Inferior parietal cortex (tissue), 1 donor: ENCODE measurements around the gene SWAP70.

Experiments
- DNase-seq: peaks from one replicate; pipeline ENCODE4 v3.0.0-alpha.2; 2016; ENCODE audit errors: extremely low spot score

The SWAP70 gene

DNA sequence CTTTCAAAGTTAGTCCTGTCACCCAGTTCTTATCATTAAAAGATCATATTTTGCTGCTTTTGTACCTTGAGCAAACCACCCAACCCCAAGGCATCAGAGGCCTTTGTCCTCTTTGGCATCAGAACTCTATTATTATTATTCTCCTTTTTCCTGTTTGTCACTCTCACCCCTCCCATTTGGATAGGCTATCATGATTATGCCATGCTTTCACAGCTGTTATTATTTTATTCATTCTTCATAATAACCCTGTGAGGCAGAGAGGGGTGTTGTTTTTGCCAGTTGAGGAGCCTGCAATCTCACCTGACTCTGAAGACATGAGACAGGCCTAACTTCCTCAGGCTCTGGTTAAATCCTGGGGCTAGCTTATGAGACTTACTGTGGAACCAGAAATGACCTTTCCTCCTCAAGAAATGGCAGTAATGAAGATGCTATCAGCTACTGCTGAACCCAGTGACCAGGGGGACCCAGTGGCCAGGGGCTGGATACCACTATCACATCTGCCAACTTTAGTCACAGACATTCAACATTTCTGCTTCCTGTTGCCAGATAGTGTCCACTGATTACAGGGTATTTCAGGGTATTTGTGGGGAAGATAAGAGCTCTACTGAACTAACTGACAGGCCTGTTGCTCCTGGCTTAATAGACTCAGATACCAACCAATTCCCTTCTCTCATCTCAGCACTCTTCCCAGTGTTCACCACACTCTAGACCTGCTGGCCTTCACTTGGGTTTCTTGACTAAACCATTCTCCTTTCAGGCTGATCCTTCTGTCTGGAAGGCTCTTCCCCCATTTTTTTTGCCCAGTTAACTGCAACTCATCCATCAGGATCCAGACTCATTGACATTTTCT, 11.8 kb upstream of the SWAP70 start:
- DNase-seq: no peak

DNA sequence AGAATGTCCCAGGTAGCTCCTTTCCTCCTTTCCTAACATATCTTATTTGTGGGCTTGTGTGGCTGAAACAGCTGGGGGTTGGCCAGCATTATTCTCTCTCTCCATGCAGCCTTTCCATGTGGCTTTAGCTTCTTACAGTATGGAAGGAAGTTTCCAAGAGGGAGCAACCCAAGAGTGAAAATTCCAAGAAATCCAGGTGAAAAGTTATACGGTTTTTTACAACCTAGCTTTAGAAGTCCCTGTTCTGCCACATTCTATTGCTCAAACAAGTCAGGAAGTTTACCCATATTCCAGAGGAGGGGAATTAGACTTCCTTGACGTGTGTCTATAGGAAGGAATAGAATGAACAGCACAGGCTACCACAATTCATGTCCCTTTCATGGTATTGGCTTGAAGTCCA, 10.0 kb upstream of the SWAP70 start:
- DNase-seq: no peak

DNA sequence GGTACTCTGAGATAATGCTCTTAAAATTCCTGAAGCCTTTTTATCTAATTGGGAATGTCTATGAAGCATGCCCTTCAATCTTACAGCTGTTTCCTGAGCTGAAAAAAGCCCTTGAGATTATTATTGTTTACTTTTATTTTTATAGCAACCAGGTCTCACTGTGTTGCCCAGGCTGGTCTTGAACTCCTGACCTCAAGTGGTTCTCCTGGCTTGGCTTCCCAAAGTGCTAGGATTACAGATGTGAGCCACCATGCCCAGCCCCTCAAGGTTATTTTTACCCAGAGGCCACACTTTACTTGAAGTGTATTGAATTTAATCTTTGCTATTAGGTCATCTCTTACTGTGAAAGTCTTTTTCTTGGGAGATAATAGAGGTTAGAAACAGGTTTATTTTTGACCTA, 7.0 kb upstream of the SWAP70 start:
- no peak for DNase-seq

DNA sequence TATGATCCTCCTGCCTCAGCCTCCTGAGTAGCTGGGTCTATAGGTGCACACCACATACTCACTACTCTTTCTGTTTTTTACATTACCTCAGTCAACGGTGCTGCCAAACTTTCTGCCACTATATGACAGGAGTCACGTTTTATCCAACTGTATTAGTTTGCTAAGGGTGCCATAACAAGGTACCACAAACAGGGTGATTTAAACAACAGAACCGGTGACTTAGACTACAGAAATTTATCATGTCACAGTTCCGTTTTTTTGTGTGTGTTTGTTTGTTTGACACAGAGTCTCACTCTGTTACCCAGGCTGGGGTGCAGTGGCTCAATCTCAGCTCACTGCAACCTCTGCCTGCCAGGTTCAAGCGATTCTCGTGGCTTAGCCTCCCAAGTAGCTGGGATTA, 6.3 kb upstream of the SWAP70 start:
- DNase-seq: no peak

DNA sequence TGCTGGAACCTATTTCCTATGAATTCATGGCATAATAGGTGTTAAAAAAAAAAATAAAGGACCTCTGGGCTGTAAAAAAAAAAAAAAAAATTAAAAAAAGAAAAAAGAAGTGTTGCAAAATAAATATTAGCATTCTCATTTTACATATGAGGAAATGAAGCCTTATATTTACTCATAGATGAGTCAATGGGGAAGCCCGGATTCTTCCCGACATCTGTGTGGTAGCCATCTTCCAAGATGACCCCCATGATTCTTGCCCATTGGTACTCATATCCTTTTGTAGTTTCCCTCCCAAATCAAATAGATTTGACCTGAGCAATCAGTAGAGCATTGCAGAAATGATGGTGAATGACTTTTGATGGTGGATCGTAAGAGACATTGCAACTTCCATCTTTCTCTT, 3.0 kb upstream of the SWAP70 start:
- no peak for DNase-seq

DNA sequence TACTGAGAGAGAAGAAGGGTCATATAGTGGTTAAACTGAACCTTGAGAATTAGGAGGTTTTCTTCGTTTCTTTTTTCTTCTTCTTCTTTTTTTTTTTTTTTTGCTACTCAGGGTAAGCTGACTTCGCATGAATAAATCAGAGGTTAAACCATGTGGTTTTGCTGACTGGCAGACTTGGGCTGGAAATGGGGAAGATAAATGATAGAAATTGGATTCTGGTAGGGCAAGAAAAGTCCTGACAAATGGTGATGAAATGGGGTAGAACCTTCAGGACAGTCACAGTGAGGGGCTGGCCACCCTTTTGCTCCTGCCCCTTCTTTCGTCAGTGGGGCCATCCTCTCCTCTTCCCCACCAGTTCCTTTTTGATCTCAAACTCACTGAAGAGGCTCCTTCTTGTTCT, 1.6 kb upstream of the SWAP70 start:
- no peak for DNase-seq

DNA sequence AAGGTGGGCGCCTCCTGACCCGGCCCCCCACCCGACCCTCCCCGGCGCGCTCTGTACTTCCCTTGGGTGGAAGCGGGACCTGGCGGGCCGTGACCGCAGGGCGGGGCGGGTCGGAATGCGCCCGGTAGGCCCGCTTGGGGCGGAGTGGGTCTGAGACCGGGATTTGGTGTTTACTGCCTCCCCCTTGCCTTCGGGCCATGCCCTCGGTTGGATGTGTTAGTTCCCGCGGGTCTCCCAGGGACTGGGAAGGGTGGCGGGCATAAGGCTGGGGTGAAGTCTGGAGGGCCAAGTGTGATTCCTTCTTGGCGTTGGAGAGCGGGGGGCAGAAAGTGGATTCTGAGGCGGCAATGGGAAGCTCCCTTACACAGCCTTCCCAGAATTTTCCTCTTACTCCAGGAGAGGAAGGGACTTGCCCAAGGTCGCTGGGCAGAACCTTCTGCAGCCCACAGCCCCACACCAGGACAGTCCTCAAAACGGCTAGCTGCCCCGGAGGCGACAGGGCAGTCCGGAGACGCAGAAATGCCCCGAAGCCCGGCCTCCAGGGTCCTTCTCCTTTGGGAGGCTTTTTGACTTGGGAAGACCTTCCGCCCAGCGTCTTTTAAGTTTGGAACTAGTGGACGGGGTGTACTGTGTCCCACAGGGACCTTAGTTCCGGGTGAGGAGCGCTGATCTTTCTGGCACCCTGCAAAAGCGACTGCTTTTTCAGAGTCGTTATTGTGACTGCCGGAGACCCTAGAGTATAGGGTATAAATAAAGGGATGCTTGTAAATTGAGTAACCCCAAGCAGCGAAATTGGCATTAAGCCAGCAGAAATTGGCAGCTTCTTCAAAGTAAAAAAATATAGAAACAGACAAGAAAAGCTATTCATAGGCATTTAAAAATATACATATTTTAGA, 647 bp downstream of the SWAP70 start:
- DNase-seq: no peak

DNA sequence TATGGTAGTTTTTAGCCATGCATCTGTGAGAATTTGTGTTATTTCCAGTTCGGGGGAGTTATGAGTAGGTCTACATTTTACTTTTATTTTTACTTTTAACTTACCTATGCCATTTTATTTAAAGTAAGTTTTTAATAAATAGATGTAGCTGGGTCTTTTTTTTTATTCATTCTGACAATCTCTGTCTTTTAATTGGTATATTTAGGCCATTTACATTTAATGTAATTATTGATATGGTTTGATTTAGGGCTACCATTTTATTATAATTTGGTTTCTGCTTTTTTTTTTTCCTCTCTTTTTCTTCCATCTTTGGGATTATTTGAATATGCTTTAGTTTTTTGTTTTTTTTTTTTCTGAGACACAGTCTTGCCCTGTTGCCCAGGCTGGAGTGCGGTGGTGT, 1.9 kb downstream of the SWAP70 start:
- DNase-seq: no peak

DNA sequence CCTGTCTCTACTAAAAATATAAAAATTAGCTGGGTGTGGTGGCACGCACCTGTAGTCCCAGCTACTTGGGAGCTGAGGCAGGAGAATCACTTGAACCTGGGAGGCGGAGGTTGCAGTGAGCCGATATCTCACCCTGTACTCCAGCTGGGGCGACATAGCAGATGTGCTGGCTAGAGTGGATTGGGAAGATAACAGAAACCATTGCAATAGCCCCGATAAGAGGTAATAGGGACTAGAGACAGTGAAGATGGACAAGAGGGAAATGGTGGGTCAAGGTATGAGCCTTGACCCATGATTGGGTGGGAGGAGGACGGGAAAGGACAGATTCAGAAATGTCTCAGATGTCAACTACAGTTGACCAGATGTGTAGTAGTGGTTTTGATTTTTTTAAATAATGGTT, 6.1 kb downstream of the SWAP70 start:
- no peak for DNase-seq

DNA sequence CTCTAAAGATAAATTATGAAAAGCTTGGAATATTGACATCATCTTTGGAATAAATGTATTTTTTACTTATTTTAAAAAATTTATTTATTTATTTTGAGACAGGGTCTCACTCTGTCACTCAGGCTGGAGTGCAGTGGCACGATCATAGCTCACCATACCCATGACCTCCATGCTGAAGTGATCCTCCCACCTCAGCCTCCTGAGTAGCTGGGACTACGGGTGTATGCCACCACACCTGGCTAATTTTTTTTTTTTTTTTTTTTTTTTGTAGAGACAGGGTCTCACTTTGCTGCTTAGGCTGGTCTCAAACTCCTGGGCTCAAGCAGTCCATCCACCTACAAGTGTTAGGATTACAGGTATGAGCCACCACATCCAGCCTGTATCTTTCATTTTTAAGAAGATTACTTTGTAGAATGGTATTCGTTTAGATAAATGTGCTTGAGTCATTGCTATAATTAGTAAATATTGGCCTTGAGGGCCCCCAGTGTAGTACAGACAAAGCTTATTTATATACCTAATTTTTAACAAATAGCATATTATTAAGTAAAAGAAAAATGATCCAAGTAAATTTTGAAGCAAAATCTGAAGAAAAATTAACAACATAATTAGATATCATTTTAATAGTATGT, 8.5 kb downstream of the SWAP70 start:
- DNase-seq: no peak

DNA sequence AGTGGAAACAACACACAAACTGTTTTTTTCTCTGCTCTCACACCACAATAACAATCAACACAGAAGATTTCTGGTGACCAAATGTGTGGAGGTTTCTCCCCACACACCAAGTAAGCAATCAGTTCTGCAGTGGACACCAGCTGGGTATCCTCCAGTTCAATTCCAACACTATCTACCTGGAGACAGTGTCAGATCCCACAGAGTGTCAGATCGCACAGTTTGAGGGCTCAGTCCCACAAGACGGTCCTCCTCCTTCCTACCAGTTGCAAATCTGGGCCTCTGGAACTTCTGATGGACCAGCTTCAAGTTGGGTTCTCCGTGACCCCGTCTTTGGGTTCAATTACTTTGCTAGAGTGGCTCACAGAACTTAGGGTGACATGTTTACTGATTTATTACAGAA, 9.0 kb downstream of the SWAP70 start:
- no peak for DNase-seq

DNA sequence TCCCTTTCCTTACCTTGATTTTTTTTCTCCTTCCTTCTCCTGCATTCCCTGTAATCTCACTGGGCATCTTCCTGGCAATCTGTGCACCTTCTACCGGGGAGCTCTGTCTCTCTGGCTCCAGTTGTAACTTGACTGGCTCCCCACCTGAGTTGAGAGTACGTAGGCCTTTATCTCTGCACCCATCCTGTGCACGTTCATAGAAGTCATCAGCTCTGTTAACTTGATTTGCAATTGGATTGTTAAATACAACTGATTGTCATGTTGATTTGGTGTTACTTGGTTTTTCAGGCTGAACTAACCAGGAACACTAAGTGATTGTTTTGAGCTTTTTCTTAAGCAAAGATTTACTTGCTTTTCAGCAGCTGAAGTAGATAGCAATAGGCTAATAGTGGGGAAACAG, 11.8 kb downstream of the SWAP70 start:
- DNase-seq: no peak

DNA sequence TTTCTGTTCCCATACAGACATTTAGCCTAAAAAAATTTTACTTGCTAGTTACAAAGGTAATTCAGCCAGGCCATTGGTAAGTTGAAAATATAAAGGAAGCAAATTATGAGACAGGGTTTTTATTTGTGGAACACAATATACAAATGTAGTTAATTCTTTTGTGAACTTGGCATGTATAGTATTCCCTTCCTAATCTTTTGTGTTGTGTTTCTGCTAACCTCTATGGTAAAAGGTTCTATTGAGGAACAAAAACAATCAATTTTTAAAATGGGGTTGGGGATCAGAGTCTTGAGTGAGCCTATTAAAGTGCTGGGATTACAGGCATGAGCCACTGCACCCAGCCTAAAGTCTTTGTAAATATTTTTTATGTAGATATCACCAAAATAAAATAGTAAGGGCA, 14.1 kb downstream of the SWAP70 start:
- DNase-seq: no peak

DNA sequence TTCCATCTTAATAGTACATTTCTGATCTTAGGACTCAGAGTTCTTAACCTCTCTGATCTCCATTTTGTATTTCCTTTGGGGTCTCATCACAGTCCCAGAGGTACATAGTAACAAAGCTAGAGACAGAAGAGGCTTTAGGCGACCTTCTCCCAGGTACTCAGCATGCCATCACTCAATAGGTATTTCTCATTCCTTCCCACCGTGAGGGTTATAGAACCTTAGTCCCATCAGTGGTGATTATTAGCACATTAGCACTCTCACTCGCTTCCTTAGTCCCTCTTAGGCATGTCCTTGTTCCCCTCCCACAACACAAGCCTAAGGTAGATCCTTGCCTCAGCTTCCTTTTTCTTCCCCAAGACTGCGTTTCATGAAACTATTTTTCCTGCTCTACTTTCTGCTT, 14.7 kb downstream of the SWAP70 start:
- DNase-seq: no peak

DNA sequence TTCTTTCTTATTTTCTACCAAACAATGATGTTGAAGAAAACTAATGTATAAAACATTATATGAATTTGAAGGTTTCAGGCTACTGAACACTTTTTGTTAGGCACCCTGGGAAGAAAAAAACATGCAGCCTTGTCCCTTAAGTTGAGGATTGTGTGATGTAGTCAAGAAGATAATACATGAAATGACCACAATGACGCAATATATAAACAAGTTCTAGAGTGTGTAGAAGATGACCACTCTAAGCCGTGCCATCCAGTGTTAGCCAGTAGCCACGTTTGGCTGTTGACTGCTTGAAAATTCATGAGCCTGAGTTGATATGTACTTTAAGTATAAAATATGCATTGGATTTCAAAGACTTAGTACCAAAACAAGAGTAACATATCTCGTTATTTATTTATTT, 16.2 kb downstream of the SWAP70 start:
- DNase-seq: no peak

DNA sequence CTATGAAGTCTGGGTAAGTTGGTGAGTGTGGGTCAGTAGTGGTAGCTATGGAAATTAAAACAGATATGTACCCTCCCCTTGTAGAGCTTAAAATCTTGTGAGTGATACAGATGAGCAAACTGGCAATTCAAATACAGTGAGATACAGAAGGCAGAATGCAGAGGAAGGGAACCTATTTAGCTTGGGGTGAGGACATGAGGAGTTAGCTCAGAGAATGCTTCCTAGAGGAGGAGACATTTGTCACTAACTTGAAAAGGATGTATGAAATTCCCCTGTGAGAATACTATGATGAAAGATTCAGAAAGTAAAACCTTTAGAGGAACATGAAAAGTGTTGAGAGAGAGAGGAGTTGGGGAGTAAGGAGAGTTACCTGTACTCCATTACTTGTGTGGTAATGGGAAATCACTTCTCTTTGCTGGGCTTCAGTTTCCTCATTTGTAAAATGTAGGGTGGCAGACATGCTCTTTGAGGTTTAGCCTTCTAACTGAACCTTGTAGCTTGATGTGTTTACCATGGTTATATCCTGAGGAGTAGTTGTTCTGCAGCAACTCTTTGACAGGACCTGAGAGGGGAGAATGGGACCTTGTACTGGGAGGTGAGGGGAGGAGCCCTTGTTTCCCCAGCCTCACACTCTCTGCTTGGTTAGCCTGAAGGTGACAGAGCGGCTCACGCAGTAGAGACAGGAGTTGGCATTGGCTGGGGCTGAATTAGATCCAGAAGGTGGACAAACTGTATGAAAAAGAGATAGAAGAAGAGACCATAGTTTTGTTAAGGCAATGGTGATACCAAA, 17.9 kb downstream of the SWAP70 start:
- no peak for DNase-seq

DNA sequence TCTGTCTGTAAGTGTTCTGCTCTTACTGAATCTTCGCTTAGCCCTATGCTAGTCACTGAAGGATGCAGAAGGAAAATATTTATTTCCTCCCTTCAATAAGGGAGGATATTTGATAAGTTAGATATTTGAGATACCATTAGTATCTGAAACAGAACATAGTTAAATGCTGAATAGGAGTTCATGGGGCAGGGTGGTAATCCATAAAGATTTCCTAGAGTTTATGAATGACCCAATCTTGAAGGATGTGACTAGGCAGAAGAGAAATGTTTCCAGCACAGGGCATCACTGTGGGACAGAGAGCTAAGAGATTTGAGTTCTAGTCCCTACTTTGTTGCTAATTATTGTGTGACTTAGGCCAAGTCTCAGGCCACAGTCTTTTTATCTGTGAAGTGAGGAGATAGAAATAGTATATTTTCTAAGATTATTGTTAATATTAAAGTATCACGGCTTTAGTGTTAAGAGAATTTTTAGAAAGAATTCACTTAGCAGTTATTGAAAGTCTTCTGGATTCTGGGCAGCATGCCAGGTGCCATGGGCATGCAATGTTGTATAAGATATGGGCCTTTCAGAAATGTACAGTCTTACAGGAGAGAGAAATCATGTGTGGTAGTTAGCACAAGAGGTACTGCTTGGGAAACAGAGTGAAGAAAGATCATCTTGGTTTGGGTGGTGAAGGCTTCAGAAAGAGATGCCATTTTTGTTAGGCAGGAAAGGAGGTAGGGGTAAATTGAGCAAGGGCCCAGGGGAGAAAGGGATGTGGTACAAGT, 24.0 kb downstream of the SWAP70 start:
- DNase-seq: no peak

DNA sequence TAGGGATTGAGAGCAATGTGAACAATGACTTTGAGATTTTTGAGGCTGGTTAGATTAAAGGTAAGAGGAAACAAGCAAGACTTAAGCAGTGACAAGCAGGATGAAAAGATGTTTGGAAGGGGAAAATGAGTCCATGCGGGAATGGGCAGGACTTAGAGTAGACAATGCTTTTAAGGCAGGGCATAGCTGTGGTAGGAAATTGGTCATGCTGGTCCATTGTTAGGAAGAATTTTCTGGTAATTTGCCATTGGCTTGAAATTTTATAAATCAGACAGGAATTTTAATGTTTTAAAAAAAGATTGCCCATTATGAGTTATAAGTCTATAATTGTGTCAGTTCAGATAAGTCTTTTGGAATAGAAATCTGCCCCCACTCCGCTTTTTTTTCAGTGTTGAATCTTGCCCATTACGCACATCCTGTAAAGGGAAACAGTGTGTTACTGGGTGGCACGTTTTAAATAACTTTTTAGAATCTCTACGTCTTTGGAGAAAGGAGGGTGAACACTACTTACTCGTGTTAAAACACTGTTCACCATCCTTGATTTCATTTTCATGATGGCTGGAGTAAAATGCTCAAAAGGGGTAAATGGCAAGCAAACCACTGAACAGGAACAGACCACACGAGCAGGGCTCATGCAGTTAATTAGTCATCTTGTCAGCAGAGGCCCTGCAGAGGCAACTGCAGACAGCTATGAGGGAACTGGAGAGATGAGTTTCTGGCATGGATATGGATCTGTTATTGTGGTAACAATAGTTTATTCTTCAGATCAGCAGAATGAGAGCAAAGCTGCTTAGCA, 25.0 kb downstream of the SWAP70 start:
- peak; percentile 79 for DNase-seq

DNA sequence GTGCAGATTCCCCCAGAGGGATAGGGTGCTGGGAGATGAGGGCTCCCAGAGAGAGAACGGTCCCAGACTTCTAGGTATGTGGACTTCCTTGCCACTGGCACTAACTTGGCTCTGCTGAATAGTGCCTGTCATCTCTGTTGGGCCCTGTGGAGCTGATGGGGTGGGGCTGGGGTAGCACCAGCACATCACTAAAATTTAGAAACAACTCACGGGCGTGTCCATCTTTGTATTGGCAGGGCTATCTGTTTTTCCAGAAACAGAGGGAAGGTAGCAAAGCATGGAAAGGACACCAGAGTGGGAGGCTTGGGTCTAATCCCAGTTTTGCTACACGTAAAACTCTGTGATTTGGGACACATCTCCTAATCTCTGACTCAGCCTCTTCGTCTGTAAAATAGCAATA, 25.8 kb downstream of the SWAP70 start:
- no peak for DNase-seq

DNA sequence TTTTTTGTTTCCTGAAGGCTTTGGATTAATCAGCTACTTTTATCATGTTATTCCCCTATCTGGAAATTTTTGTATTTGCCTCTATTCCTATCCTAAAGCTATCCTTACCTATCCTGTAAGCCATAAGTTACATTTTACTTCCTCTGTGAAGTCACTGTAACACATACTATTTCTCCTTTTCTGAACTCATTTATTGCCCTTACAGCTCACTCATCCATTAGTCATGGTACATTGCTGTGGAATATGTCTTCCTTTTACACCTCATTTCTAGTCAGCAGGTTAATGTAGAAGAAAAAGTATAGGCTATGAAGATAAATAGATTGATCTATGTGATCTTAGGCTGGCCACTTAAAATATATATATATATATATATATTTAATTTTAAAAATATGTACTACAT, 28.0 kb downstream of the SWAP70 start:
- no peak for DNase-seq
